HG02798 (cell line): ENCODE measurements around the gene TNKS1BP1.

ENCODE experiments used
- ATAC-seq: cut with Tn5 transposase; IDR thresholded peaks from one replicate; pipeline ENCODE4 v1.9.1; 2021; ENCODE audit warnings: mild to moderate bottlenecking; ENCODE audit not compliant: unreplicated experiment, poor library complexity

TNKS1BP1 gene

GRCh38 chr11:57269571-57270021, 55.2 kb downstream of the TNKS1BP1 start:
- no peak for ATAC-seq

GRCh38 chr11:57266157-57266556, 58.6 kb downstream of the TNKS1BP1 start:
- no peak for ATAC-seq

- no peak for ATAC-seq
Measured at GRCh38 chr11:57263351-57263750, 61.4 kb downstream of the TNKS1BP1 start.

GRCh38 chr11:57262157-57262556, 62.6 kb downstream of the TNKS1BP1 start:
- ATAC-seq, result no peak

- no peak for ATAC-seq
Measured at GRCh38 chr11:57260937-57261783, 63.6 kb downstream of the TNKS1BP1 start.

GRCh38 chr11:57256119-57256518, 68.6 kb downstream of the TNKS1BP1 start:
- no peak for ATAC-seq

- no peak for ATAC-seq
Measured at GRCh38 chr11:57255618-57256017, 69.1 kb downstream of the TNKS1BP1 start.

GRCh38 chr11:57254631-57255030, 70.1 kb downstream of the TNKS1BP1 start:
- ATAC-seq, result no peak

- ATAC-seq, result no peak
Measured at GRCh38 chr11:57251491-57252104, 73.2 kb downstream of the TNKS1BP1 start.

- no peak for ATAC-seq
Measured at GRCh38 chr11:57251037-57251436, 73.7 kb downstream of the TNKS1BP1 start.
